Measurements from ENCODE around the gene TMEM106A. TPM values are rescaled to one million over a fixed set of nuclear protein-coding genes. Genes with fewer than 3 reads are reported as not detected.

TMEM106A gene
- total and polyA plus RNA-seq, 7 experiments from 2014 or later = 1.6 to 20.7 (median 13.7) TPM

DNA sequence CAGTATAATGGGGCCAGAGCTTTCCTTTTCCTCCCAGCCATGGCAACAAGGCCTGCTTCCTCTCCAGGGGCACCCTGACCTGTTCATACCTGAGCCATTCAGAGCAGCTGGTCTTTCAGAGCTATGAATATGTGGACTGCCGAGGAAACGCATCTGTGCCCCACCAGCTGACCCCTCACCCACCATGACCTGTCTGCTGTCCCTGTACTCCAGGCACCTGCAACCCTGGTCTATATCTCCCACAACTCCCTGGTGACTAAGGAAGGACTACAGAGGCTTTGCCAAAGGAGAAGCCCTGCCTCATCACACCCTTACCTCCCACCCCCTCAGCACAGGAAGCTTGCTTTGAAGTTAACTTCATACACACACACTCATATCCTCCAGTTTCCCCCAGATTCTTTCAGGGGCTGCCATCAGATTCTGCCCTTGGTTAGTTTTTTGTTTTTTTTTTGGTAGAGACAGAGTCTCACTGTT is 6.0 kb downstream of the TMEM106A start:
- Histone ChIP-seq H3K9me3 (ENCODE audit: control insufficient read depth in 2 of 3, low read length in 3 of 3) (no peaks in the 10 kb centered on the region), H3K4me3 (ENCODE audit: low read length) (no peak overlapping the region), H3K27me3 (ENCODE audit: control insufficient read depth in 2 of 2, insufficient read depth in 2 of 2, low read length in 2 of 2) (no peaks in the 10 kb centered on the region), H3K36me3 (ENCODE audit: control insufficient read depth in 2 of 3, insufficient read depth in 3 of 3, low read length in 3 of 3) (peaks cover 0 to 20% (median 0%) of the 10 kb centered on the region in 3 experiments), H3K4me1 (ENCODE audit: control insufficient read depth in 2 of 2, insufficient read depth in 2 of 2, low read length in 2 of 2) (peaks cover 5 to 10% of the 10 kb centered on the region in 2 donors), H3K27ac (ENCODE audit: low read depth, low read length) (no peak overlapping the region)
- POLR2A ChIA-PET = interaction anchor here (0.5 to 1.6 kb wide), 5 partner anchors 16 to 143 kb away, joined by 3 to 14 read pairs (median 5); no protein-coding TSS in a partner anchor
- Mint-ChIP-seq H3K27ac (peak overlapping the region; percentile 9 to 92 (median 63)), H3K4me1 (peaks cover 16 to 50% (median 42%) of the 10 kb centered on the region in 7 donors), H3K9me3 (no peaks in the 10 kb centered on the region), H3K36me3 (peaks cover 0 to 17% (median 5%) of the 10 kb centered on the region in 5 donors), H3K27me3 (no peaks in the 10 kb centered on the region), H3K4me3 (peak overlapping the region in 5 of 10 donors; percentile 5 to 73 (median 23))
- DNase-seq = peak in 1 of 9 donors; percentile 3
- ATAC-seq = no peak
- intact Hi-C loops (cut with micrococcal nuclease) = loop anchor here (10.0 kb wide), 2 partner anchors 193 to 267 kb away; partner anchors contain the start of genes DHX8 (in 2 of the 2), RND2 (in 1 of the 2) and VAT1 (in 1 of the 2)
- CTCF ChIA-PET = interaction anchor here (0.8 to 1.0 kb wide), 2 partner anchors 117 to 121 kb away, joined by 3 to 4 read pairs; no protein-coding TSS in a partner anchor

DNA sequence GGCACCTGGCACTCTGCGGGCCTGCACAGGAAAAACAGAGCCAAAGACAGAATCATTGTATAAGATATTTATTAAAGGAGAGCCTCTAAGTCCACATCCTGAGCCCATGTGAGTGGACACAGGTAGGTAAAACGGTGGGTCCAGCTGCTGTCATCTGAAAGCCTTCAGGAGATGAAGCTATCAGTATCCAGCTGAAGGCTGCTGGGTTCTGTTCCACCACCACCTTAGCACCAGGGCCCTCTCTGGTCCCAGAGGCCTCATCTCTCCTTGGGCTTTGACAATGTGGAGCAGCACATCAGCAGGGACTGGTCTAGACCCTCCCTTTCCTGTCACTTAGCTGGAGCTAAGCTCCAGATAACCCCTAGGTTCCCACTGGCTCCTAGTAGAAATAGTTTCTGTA is 7.3 kb downstream of the TMEM106A start:
- DNase-seq = no peak
- Histone ChIP-seq H3K27ac (ENCODE audit: low read depth, low read length) (no peak overlapping the region), H3K36me3 (ENCODE audit: control insufficient read depth in 2 of 3, insufficient read depth in 3 of 3, low read length in 3 of 3) (peaks cover 0 to 20% (median 0%) of the 10 kb centered on the region in 3 experiments), H3K9me3 (ENCODE audit: control insufficient read depth in 2 of 3, low read length in 3 of 3) (no peaks in the 10 kb centered on the region), H3K4me3 (ENCODE audit: low read length) (no peak overlapping the region), H3K27me3 (ENCODE audit: control insufficient read depth in 2 of 2, insufficient read depth in 2 of 2, low read length in 2 of 2) (no peaks in the 10 kb centered on the region), H3K4me1 (ENCODE audit: control insufficient read depth in 2 of 2, insufficient read depth in 2 of 2, low read length in 2 of 2) (peaks cover 0 to 10% of the 10 kb centered on the region in 2 donors)
- Mint-ChIP-seq H3K4me1 (peaks cover 8 to 37% (median 29%) of the 10 kb centered on the region in 7 donors), H3K9me3 (no peaks in the 10 kb centered on the region), H3K27ac (peak overlapping the region in 3 of 9 donors; percentile 33 to 68 (median 67)), H3K27me3 (no peaks in the 10 kb centered on the region), H3K4me3 (no peak overlapping the region), H3K36me3 (peaks cover 3 to 17% (median 9%) of the 10 kb centered on the region in 5 donors)
- POLR2A ChIA-PET = no interaction called here
- CTCF ChIA-PET = no interaction called here
- ATAC-seq = no peak
- intact Hi-C loops (cut with micrococcal nuclease) = loop anchor here (10.0 kb wide), 2 partner anchors 194 to 266 kb away; partner anchors contain the start of genes DHX8 (in 2 of the 2), RND2 (in 1 of the 2) and VAT1 (in 1 of the 2)

- POLR2A ChIA-PET = interaction anchor here (0.8 to 1.2 kb wide), 2 partner anchors 94 to 96 kb away, joined by 4 to 6 read pairs; no protein-coding TSS in a partner anchor
- Histone ChIP-seq H3K27me3 (ENCODE audit: control insufficient read depth in 2 of 2, insufficient read depth in 2 of 2, low read length in 2 of 2) (no peaks in the 10 kb centered on the region), H3K27ac (ENCODE audit: low read depth, low read length) (no peak overlapping the region), H3K36me3 (ENCODE audit: control insufficient read depth in 2 of 3, insufficient read depth in 3 of 3, low read length in 3 of 3) (peaks cover 0 to 27% (median 0%) of the 10 kb centered on the region in 3 experiments), H3K4me1 (ENCODE audit: control insufficient read depth in 2 of 2, insufficient read depth in 2 of 2, low read length in 2 of 2) (peaks cover 0 to 10% of the 10 kb centered on the region in 2 donors), H3K9me3 (ENCODE audit: control insufficient read depth in 2 of 3, low read length in 3 of 3) (no peaks in the 10 kb centered on the region), H3K4me3 (ENCODE audit: low read length) (no peak overlapping the region)
- intact Hi-C loops (cut with micrococcal nuclease) = loop anchor here (10.0 kb wide), 2 partner anchors 195 to 265 kb away; partner anchors contain the start of genes DHX8 (in 2 of the 2), RND2 (in 1 of the 2) and VAT1 (in 1 of the 2)
- CTCF ChIA-PET = no interaction called here
- DNase-seq (no peak), ATAC-seq (no peak)
- H3K4me3 Mint-ChIP-seq = no peak overlapping the region
- peak overlapping the region in 2 of 9 donors; percentile 41 to 67 for H3K27ac Mint-ChIP-seq
- H3K9me3 Mint-ChIP-seq = no peaks in the 10 kb centered on the region
- H3K4me1 Mint-ChIP-seq = peaks cover 9 to 38% (median 29%) of the 10 kb centered on the region in 7 donors
- peaks cover 3 to 21% (median 9%) of the 10 kb centered on the region in 5 donors for H3K36me3 Mint-ChIP-seq
- no peaks in the 10 kb centered on the region for H3K27me3 Mint-ChIP-seq
These were observed 8.2 kb downstream of the TMEM106A start for GRCh38 chr17:43219746-43220380.

GRCh38 chr17:43220511-43221125 is 8.9 kb downstream of the TMEM106A start:
- no peak for ATAC-seq
- CTCF ChIA-PET = no interaction called here
- Histone ChIP-seq H3K27me3 (ENCODE audit: control insufficient read depth in 2 of 2, insufficient read depth in 2 of 2, low read length in 2 of 2) (no peaks in the 10 kb centered on the region), H3K4me3 (ENCODE audit: low read length) (no peak overlapping the region), H3K36me3 (ENCODE audit: control insufficient read depth in 2 of 3, insufficient read depth in 3 of 3, low read length in 3 of 3) (peaks cover 0 to 25% (median 0%) of the 10 kb centered on the region in 3 experiments), H3K4me1 (ENCODE audit: control insufficient read depth in 2 of 2, insufficient read depth in 2 of 2, low read length in 2 of 2) (peaks cover 0 to 10% of the 10 kb centered on the region in 2 donors), H3K9me3 (ENCODE audit: control insufficient read depth in 2 of 3, low read length in 3 of 3) (no peaks in the 10 kb centered on the region), H3K27ac (ENCODE audit: low read depth, low read length) (no peak overlapping the region)
- H3K27me3 Mint-ChIP-seq = no peaks in the 10 kb centered on the region
- H3K36me3 Mint-ChIP-seq = peaks cover 3 to 17% (median 7%) of the 10 kb centered on the region in 5 donors
- H3K27ac Mint-ChIP-seq = peak overlapping the region in 1 of 9 donors; percentile 65
- peaks cover 9 to 38% (median 28%) of the 10 kb centered on the region in 7 donors for H3K4me1 Mint-ChIP-seq
- no peak overlapping the region for H3K4me3 Mint-ChIP-seq
- H3K9me3 Mint-ChIP-seq = no peaks in the 10 kb centered on the region
- POLR2A ChIA-PET = interaction anchor here (1.2 kb wide), 1 partner anchor 95 kb away, joined by 6 read pairs; no protein-coding TSS in a partner anchor
- intact Hi-C loops (cut with micrococcal nuclease) = no loop called here
- no peak for DNase-seq

DNA sequence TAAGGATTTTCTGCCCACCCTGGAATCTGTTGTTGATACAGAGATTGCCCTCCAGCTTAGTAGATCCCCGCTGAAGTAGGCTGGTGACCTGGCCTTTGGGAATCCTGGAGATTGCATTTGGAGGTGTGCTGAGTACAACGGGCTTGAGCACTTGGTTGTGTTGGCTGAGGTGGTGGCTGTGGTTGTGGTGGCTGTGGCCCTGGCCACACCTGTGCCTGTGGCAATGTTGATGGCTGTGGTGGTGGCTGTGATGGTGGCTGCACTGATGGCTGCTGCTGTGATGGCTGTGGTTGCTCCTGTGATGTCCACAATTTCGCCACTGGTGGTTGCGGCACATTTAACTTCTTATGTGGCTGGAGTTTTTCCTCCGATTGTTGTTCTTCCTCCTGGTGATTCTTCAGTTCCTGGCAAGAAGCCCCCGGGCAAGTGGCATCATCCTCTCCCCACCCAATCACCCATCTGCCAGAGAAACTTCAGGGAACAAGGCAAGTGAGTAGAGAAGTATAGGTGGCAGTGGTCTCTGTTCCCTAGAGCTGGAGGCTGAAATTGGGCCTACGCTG is 12.6 kb downstream of the TMEM106A start:
- DNase-seq = no peak
- Mint-ChIP-seq H3K27ac (no peak overlapping the region), H3K4me3 (no peak overlapping the region), H3K9me3 (no peaks in the 10 kb centered on the region), H3K4me1 (peaks cover 0 to 12% (median 4%) of the 10 kb centered on the region in 7 donors), H3K36me3 (peaks cover 0 to 10% (median 4%) of the 10 kb centered on the region in 5 donors), H3K27me3 (no peaks in the 10 kb centered on the region)
- Histone ChIP-seq H3K4me1 (ENCODE audit: control insufficient read depth in 2 of 2, insufficient read depth in 2 of 2, low read length in 2 of 2) (no peaks in the 10 kb centered on the region), H3K27me3 (ENCODE audit: control insufficient read depth in 2 of 2, insufficient read depth in 2 of 2, low read length in 2 of 2) (no peaks in the 10 kb centered on the region), H3K4me3 (ENCODE audit: low read length) (no peak overlapping the region), H3K9me3 (ENCODE audit: control insufficient read depth in 2 of 3, low read length in 3 of 3) (no peaks in the 10 kb centered on the region), H3K27ac (ENCODE audit: low read depth, low read length) (no peak overlapping the region), H3K36me3 (ENCODE audit: control insufficient read depth in 2 of 3, insufficient read depth in 3 of 3, low read length in 3 of 3) (peaks cover 0 to 8% (median 0%) of the 10 kb centered on the region in 3 experiments)
- ChIA-PET POLR2A (no interaction called here), CTCF (no interaction called here)
- no peak for ATAC-seq
- intact Hi-C loops (cut with micrococcal nuclease) = no loop called here

DNA sequence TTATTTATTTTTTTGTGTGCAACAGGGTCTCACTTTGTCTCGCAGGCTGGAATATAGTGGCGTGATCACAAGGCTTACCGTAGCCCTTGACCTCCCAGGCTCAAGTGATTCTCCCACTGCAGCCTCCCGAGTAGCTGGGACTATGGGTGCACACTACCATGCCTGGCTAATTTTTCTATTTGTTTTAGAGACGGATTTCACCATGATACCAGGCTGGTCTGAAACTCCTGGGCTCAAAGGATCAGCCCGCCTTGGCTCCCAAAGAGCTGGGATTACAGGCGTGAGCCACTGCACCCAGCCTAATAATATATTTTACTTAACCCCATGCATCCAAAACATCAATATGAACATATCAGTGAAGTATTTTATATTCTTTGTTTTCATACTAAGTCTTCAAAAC is 14.7 kb downstream of the TMEM106A start:
- CTCF ChIA-PET = no interaction called here
- no peak overlapping the region for H3K4me3 Mint-ChIP-seq
- H3K36me3 Mint-ChIP-seq = peaks cover 0 to 10% (median 4%) of the 10 kb centered on the region in 5 donors
- H3K27ac Mint-ChIP-seq = no peak overlapping the region
- no peak overlapping the region for H3K4me3 ChIP-seq (ENCODE audit: low read length)
- intact Hi-C loops (cut with micrococcal nuclease) = no loop called here
- DNase-seq = no peak
- H3K9me3 Mint-ChIP-seq = no peaks in the 10 kb centered on the region
- H3K4me1 Mint-ChIP-seq = peaks cover 0 to 6% (median 0%) of the 10 kb centered on the region in 7 donors
- H3K27me3 Mint-ChIP-seq = no peaks in the 10 kb centered on the region
- peaks cover 0 to 8% (median 0%) of the 10 kb centered on the region in 3 experiments for H3K36me3 ChIP-seq (ENCODE audit: control insufficient read depth in 2 of 3, insufficient read depth in 3 of 3, low read length in 3 of 3)
- ATAC-seq = no peak
- H3K27me3 ChIP-seq (ENCODE audit: control insufficient read depth in 2 of 2, insufficient read depth in 2 of 2, low read length in 2 of 2) = no peaks in the 10 kb centered on the region
- H3K9me3 ChIP-seq (ENCODE audit: control insufficient read depth in 2 of 3, low read length in 3 of 3) = no peaks in the 10 kb centered on the region
- POLR2A ChIA-PET = interaction anchor here (0.8 kb wide), 1 partner anchor 14 kb away, joined by 3 read pairs; no protein-coding TSS in a partner anchor
- H3K4me1 ChIP-seq (ENCODE audit: control insufficient read depth in 2 of 2, insufficient read depth in 2 of 2, low read length in 2 of 2) = no peaks in the 10 kb centered on the region
- no peak overlapping the region for H3K27ac ChIP-seq (ENCODE audit: low read depth, low read length)
